ENCODE data around the gene CRTC3. TPM values are rescaled to one million over a fixed set of nuclear protein-coding genes. Genes with fewer than 3 reads are reported as not detected.

Gene CRTC3
- total RNA-seq, 2 experiments from 2014 or later: 5.6 to 14.7 TPM

- no peak for DNase-seq (ENCODE audit: low spot score)
- Histone ChIP-seq H2AFZ (ENCODE audit: low read length) (no peak overlapping the region), H3K4me3 (ENCODE audit: low read depth, low read length, poor library complexity, severe bottlenecking) (no peak overlapping the region), H3K79me2 (ENCODE audit: insufficient read depth, low read depth, low read length) (no peaks in the 10 kb centered on the region), H3K36me3 (ENCODE audit: insufficient read depth, low read length) (no peaks in the 10 kb centered on the region), H3K9me2 (ENCODE audit: insufficient read depth, low read length) (no peaks in the 10 kb centered on the region), H3K4me1 (ENCODE audit: insufficient read depth, low read length, poor library complexity, severe bottlenecking) (peaks cover 11% of the 10 kb centered on the region), H4K20me1 (ENCODE audit: insufficient read depth, low read length) (no peaks in the 10 kb centered on the region), H3K9me3 (ENCODE audit: low read length) (no peaks in the 10 kb centered on the region), H3K4me2 (ENCODE audit: low read length) (no peak overlapping the region), H3K27ac (ENCODE audit: low read depth, low read length, poor library complexity, severe bottlenecking) (no peak overlapping the region)
- no peak for TF ChIP-seq EZH2phosphoT487 (IDR thresholded peaks at IDR 0.05; ENCODE audit: borderline replicate concordance, low read depth, low read length)
- TF ChIP-seq CTCF (conservative IDR thresholded peaks at IDR 0.05; ENCODE audit: low read length): no peak
- ChIA-PET POLR2A (interaction anchor here (1.0 to 1.4 kb wide), 3 partner anchors 9 to 362 kb away, joined by 3 to 4 read pairs (median 4); partner anchors contain the start of gene UNC45A), CTCF (ENCODE audit: unreplicated experiment) (no interaction called here)
- intact Hi-C loops (cut with micrococcal nuclease; ENCODE audit: unreplicated experiment): no loop called here
- no TSS peak for BruUV-seq (replicated peaks)
Observed at GRCh38 chr15:90572893-90573292, 43.2 kb downstream of the CRTC3 start.

- no peak overlapping the region for H3K4me2 ChIP-seq (ENCODE audit: low read length)
- no peaks in the 10 kb centered on the region for H3K9me3 ChIP-seq (ENCODE audit: low read length)
- H2AFZ ChIP-seq (ENCODE audit: low read length): no peak overlapping the region
- ChIA-PET POLR2A (interaction anchor here (0.6 to 1.2 kb wide), 2 partner anchors 13 to 280 kb away, joined by 3 to 5 read pairs; no protein-coding TSS in a partner anchor), CTCF (ENCODE audit: unreplicated experiment) (interaction anchor here (0.5 kb wide), 1 partner anchor 455 kb away, joined by 3 read pairs; no protein-coding TSS in a partner anchor)
- H3K27ac ChIP-seq (ENCODE audit: low read depth, low read length, poor library complexity, severe bottlenecking): no peak overlapping the region
- intact Hi-C loops (cut with micrococcal nuclease; ENCODE audit: unreplicated experiment): no loop called here
- H3K4me1 ChIP-seq (ENCODE audit: insufficient read depth, low read length, poor library complexity, severe bottlenecking): peaks cover 9% of the 10 kb centered on the region
- no peaks in the 10 kb centered on the region for H3K9me2 ChIP-seq (ENCODE audit: insufficient read depth, low read length)
- BruUV-seq (replicated peaks): no TSS peak
- H3K36me3 ChIP-seq (ENCODE audit: insufficient read depth, low read length): no peaks in the 10 kb centered on the region
- no peak overlapping the region for H3K4me3 ChIP-seq (ENCODE audit: low read depth, low read length, poor library complexity, severe bottlenecking)
- H4K20me1 ChIP-seq (ENCODE audit: insufficient read depth, low read length): no peaks in the 10 kb centered on the region
- TF ChIP-seq CTCF (conservative IDR thresholded peaks at IDR 0.05; ENCODE audit: low read length) (no peak), EZH2phosphoT487 (IDR thresholded peaks at IDR 0.05; ENCODE audit: borderline replicate concordance, low read depth, low read length) (no peak)
- DNase-seq (ENCODE audit: low spot score): no peak
- H3K79me2 ChIP-seq (ENCODE audit: insufficient read depth, low read depth, low read length): no peaks in the 10 kb centered on the region
Observed at GRCh38 chr15:90576711-90577389, 47.1 kb downstream of the CRTC3 start.

- H2AFZ ChIP-seq (ENCODE audit: low read length): no peak overlapping the region
- intact Hi-C loops (cut with micrococcal nuclease; ENCODE audit: unreplicated experiment): no loop called here
- peaks cover 18% of the 10 kb centered on the region for H3K4me1 ChIP-seq (ENCODE audit: insufficient read depth, low read length, poor library complexity, severe bottlenecking)
- ChIA-PET POLR2A (no interaction called here), CTCF (ENCODE audit: unreplicated experiment) (no interaction called here)
- no peak overlapping the region for H3K4me3 ChIP-seq (ENCODE audit: low read depth, low read length, poor library complexity, severe bottlenecking)
- no peak overlapping the region for H3K4me2 ChIP-seq (ENCODE audit: low read length)
- no peaks in the 10 kb centered on the region for H3K9me2 ChIP-seq (ENCODE audit: insufficient read depth, low read length)
- H3K9me3 ChIP-seq (ENCODE audit: low read length): no peaks in the 10 kb centered on the region
- BruUV-seq (replicated peaks): no TSS peak
- H3K79me2 ChIP-seq (ENCODE audit: insufficient read depth, low read depth, low read length): no peaks in the 10 kb centered on the region
- H3K36me3 ChIP-seq (ENCODE audit: insufficient read depth, low read length): no peaks in the 10 kb centered on the region
- no peak for DNase-seq (ENCODE audit: low spot score)
- no peak overlapping the region for H3K27ac ChIP-seq (ENCODE audit: low read depth, low read length, poor library complexity, severe bottlenecking)
- TF ChIP-seq EZH2phosphoT487 (IDR thresholded peaks at IDR 0.05; ENCODE audit: borderline replicate concordance, low read depth, low read length) (no peak), CTCF (conservative IDR thresholded peaks at IDR 0.05; ENCODE audit: low read length) (no peak)
- no peaks in the 10 kb centered on the region for H4K20me1 ChIP-seq (ENCODE audit: insufficient read depth, low read length)
Observed at GRCh38 chr15:90579213-90579612, 49.5 kb downstream of the CRTC3 start.

Measured in OCI-LY7 (cell line).